ENCODE data around the gene ACSS3.

ACSS3 gene

GRCh38 chr12:81159856-81160255 lies 82.0 kb downstream of the ACSS3 start:
- H3K36me3 ChIP-seq: no peaks in the 10 kb centered on the region
- peaks cover 0 to 16% (median 12%) of the 10 kb centered on the region in 11 experiments; a peak in 15 of 22 replicates for H3K9me3 ChIP-seq (replicated peaks in 1 of 11)
- no peaks in the 10 kb centered on the region for H3K27me3 ChIP-seq
- no peak overlapping the region for H3K4me2 ChIP-seq
- H4K20me1 ChIP-seq: no peaks in the 10 kb centered on the region
- no peaks in the 10 kb centered on the region for H3K4me1 ChIP-seq
- no peak overlapping the region for H3K27ac ChIP-seq
- no peak overlapping the region for H3K9ac ChIP-seq
- no peak for TF ChIP-seq Cebpa-rat (IDR thresholded peaks at IDR 0.05)
- no peak overlapping the region for H3K4me3 ChIP-seq

GRCh38 chr12:81161680-81162079 lies 83.8 kb downstream of the ACSS3 start:
- no peak overlapping the region for H3K4me2 ChIP-seq
- H3K27ac ChIP-seq: no peak overlapping the region
- no peak overlapping the region for H3K9ac ChIP-seq
- H3K9me3 ChIP-seq (replicated peaks in 1 of 11): peaks cover 0 to 16% (median 12%) of the 10 kb centered on the region in 11 experiments; a peak in 15 of 22 replicates
- no peaks in the 10 kb centered on the region for H3K36me3 ChIP-seq
- H4K20me1 ChIP-seq: no peaks in the 10 kb centered on the region
- no peaks in the 10 kb centered on the region for H3K4me1 ChIP-seq
- H3K4me3 ChIP-seq: no peak overlapping the region
- no peak for TF ChIP-seq Cebpa-rat (IDR thresholded peaks at IDR 0.05)
- no peaks in the 10 kb centered on the region for H3K27me3 ChIP-seq

- H3K4me2 ChIP-seq: no peak overlapping the region
- no peak overlapping the region for H3K4me3 ChIP-seq
- H3K27me3 ChIP-seq: no peaks in the 10 kb centered on the region
- H3K4me1 ChIP-seq: no peaks in the 10 kb centered on the region
- no peaks in the 10 kb centered on the region for H4K20me1 ChIP-seq
- no peaks in the 10 kb centered on the region for H3K36me3 ChIP-seq
- no peak for TF ChIP-seq Cebpa-rat (IDR thresholded peaks at IDR 0.05)
- no peak overlapping the region for H3K27ac ChIP-seq
- no peak overlapping the region for H3K9ac ChIP-seq
- peaks cover 0 to 16% (median 12%) of the 10 kb centered on the region in 11 experiments; a peak in 15 of 22 replicates for H3K9me3 ChIP-seq (replicated peaks in 1 of 11)
Observed at GRCh38 chr12:81162391-81163136, 84.7 kb downstream of the ACSS3 start.

- Histone ChIP-seq H3K27me3 (no peaks in the 10 kb centered on the region), H3K9ac (no peak overlapping the region), H4K20me1 (no peaks in the 10 kb centered on the region), H3K4me2 (no peak overlapping the region), H3K4me1 (no peaks in the 10 kb centered on the region), H3K36me3 (no peaks in the 10 kb centered on the region), H3K27ac (no peak overlapping the region), H3K9me3 (replicated peaks in 1 of 11) (peaks cover 0 to 16% (median 12%) of the 10 kb centered on the region in 11 experiments; a peak in 15 of 22 replicates), H3K4me3 (no peak overlapping the region)
- no peak for TF ChIP-seq Cebpa-rat (IDR thresholded peaks at IDR 0.05)
Observed at GRCh38 chr12:81164827-81165226, 86.9 kb downstream of the ACSS3 start.

- peaks cover 0 to 12% (median 10%) of the 10 kb centered on the region in 11 experiments; a peak in 14 of 22 replicates for H3K9me3 ChIP-seq (replicated peaks in 1 of 11)
- H3K27ac ChIP-seq: no peak overlapping the region
- no peak overlapping the region for H3K4me2 ChIP-seq
- no peaks in the 10 kb centered on the region for H3K27me3 ChIP-seq
- H3K4me1 ChIP-seq: no peaks in the 10 kb centered on the region
- H3K36me3 ChIP-seq: no peaks in the 10 kb centered on the region
- H3K4me3 ChIP-seq: no peak overlapping the region
- no peak for TF ChIP-seq Cebpa-rat (IDR thresholded peaks at IDR 0.05)
- H3K9ac ChIP-seq: no peak overlapping the region
- no peaks in the 10 kb centered on the region for H4K20me1 ChIP-seq
Observed at GRCh38 chr12:81166790-81167189, 88.9 kb downstream of the ACSS3 start.

- Histone ChIP-seq H3K27ac (no peak overlapping the region), H3K4me3 (no peak overlapping the region), H3K9ac (no peak overlapping the region), H3K27me3 (no peaks in the 10 kb centered on the region), H4K20me1 (no peaks in the 10 kb centered on the region), H3K9me3 (replicated peaks in 1 of 11) (peaks cover 0 to 3% (median under 1%) of the 10 kb centered on the region in 11 experiments; a peak in 12 of 22 replicates), H3K36me3 (no peaks in the 10 kb centered on the region), H3K4me1 (no peaks in the 10 kb centered on the region), H3K4me2 (no peak overlapping the region)
- TF ChIP-seq Cebpa-rat (IDR thresholded peaks at IDR 0.05): no peak
Observed at GRCh38 chr12:81167694-81168093, 89.8 kb downstream of the ACSS3 start.

GRCh38 chr12:81168445-81168844 lies 90.6 kb downstream of the ACSS3 start:
- Histone ChIP-seq H3K9ac (no peak overlapping the region), H3K27ac (no peak overlapping the region), H3K4me1 (no peaks in the 10 kb centered on the region), H3K4me3 (no peak overlapping the region), H4K20me1 (no peaks in the 10 kb centered on the region), H3K9me3 (replicated peaks in 1 of 11) (no peaks in the 10 kb centered on the region), H3K27me3 (no peaks in the 10 kb centered on the region), H3K36me3 (no peaks in the 10 kb centered on the region), H3K4me2 (no peak overlapping the region)
- TF ChIP-seq Cebpa-rat (IDR thresholded peaks at IDR 0.05): no peak

- no peak overlapping the region for H3K4me2 ChIP-seq
- H4K20me1 ChIP-seq: no peaks in the 10 kb centered on the region
- TF ChIP-seq Cebpa-rat (IDR thresholded peaks at IDR 0.05): no peak
Observed at GRCh38 chr12:81170072-81170471, 92.2 kb downstream of the ACSS3 start.

GRCh38 chr12:81172851-81173250 lies 95.0 kb downstream of the ACSS3 start:
- Histone ChIP-seq H4K20me1 (no peaks in the 10 kb centered on the region), H3K27me3 (no peaks in the 10 kb centered on the region), H3K4me2 (no peak overlapping the region), H3K4me3 (no peak overlapping the region), H3K9ac (no peak overlapping the region), H3K4me1 (no peaks in the 10 kb centered on the region), H3K9me3 (replicated peaks in 1 of 11) (peaks cover 8 to 16% (median 13%) of the 10 kb centered on the region in 11 experiments; a peak in 18 of 22 replicates), H3K36me3 (no peaks in the 10 kb centered on the region), H3K27ac (no peak overlapping the region)
- no peak for TF ChIP-seq Cebpa-rat (IDR thresholded peaks at IDR 0.05)

More at GRCh38 chr12:81170072-81170471, 92.2 kb downstream of the ACSS3 start:
- Histone ChIP-seq H3K4me3 (no peak overlapping the region), H3K9ac (no peak overlapping the region), H3K9me3 (replicated peaks in 1 of 11) (no peaks in the 10 kb centered on the region), H3K27ac (no peak overlapping the region), H3K36me3 (no peaks in the 10 kb centered on the region), H3K4me1 (no peaks in the 10 kb centered on the region), H3K27me3 (no peaks in the 10 kb centered on the region)

- Histone ChIP-seq H3K4me3 (no peak overlapping the region), H3K36me3 (no peaks in the 10 kb centered on the region), H3K27ac (no peak overlapping the region), H3K4me1 (no peaks in the 10 kb centered on the region), H3K27me3 (no peaks in the 10 kb centered on the region), H3K9me3 (replicated peaks in 1 of 11) (peaks cover 8 to 16% (median 13%) of the 10 kb centered on the region in 11 experiments; a peak in 18 of 22 replicates), H3K9ac (no peak overlapping the region), H3K4me2 (no peak overlapping the region), H4K20me1 (no peaks in the 10 kb centered on the region)
- no peak for TF ChIP-seq Cebpa-rat (IDR thresholded peaks at IDR 0.05)
Observed at GRCh38 chr12:81174664-81175063, 96.8 kb downstream of the ACSS3 start.
